T47D (cell line): ENCODE data around the gene SLC2A2.

Experiments used
- DNase-seq, 2 experiments: peaks; one replicate each; pipeline versions ENCODE4 v3.0.0 to v3.0.0-alpha.2; 2011 to 2012; ENCODE audit warnings: low read depth in 1 of 2, low spot score in 1 of 2
- JUND ChIP-seq: IDR thresholded peaks from 2 replicates; pipeline ENCODE4 v1.6.1; 2012; ENCODE audit warnings: low read depth
- in situ Hi-C: cut with HindIII; loops from 2 replicates; pipeline ENCODE4 v1.10.0; 2016; ENCODE audit warnings: low sequenced_read_pairs, low pct_unique_long_range_greater_than_20kb

The SLC2A2 gene

GRCh38 chr3:171021377-171021776 lies 5.1 kb downstream of the SLC2A2 start:
- in situ Hi-C loops: no loop called here
- no peak for TF ChIP-seq JUND
- no peak for DNase-seq

DNA sequence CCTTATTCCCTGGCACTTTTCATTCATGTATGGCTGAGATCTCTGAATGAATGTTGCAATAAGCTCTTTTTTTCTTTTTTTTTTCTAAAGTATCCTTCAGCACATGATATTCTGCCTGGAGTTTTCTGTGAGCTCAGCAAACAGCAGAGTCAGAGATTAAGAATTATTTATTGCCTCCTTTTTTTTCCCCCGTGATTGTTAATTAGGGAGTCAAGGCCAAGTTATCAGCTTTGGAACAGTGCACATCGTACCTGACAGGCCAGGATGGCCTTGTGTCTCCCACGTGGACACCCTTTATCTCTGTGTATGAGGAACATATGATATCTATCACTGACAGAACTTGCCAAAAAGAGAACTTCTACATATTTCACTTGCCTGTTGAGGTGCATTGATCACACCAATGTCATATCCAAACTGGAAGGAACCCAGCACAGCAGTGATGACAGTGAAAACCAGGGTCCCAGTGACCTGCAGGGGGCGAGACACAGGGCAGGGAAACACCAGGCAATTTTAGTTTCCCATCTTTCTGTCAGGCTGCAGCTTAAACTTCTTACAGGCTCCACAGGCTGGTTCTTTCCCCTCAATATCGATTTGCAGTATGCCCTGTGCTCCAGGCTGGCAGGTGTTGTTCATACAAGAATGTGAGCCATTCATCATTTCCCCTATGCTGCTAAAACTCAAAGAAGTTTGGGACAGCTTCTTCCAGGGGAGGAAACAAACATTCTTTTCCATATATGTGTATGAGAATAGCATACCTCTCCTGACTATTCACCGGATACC lies 8.2 kb downstream of the SLC2A2 start:
- no peak for DNase-seq
- in situ Hi-C loops: no loop called here
- no peak for TF ChIP-seq JUND

GRCh38 chr3:171013822-171014748 lies 12.4 kb downstream of the SLC2A2 start:
- in situ Hi-C loops: no loop called here
- no peak for TF ChIP-seq JUND
- no peak for DNase-seq

- in situ Hi-C loops: no loop called here
These were observed 14.6 kb downstream of the SLC2A2 start for GRCh38 chr3:171011873-171012336.

DNA sequence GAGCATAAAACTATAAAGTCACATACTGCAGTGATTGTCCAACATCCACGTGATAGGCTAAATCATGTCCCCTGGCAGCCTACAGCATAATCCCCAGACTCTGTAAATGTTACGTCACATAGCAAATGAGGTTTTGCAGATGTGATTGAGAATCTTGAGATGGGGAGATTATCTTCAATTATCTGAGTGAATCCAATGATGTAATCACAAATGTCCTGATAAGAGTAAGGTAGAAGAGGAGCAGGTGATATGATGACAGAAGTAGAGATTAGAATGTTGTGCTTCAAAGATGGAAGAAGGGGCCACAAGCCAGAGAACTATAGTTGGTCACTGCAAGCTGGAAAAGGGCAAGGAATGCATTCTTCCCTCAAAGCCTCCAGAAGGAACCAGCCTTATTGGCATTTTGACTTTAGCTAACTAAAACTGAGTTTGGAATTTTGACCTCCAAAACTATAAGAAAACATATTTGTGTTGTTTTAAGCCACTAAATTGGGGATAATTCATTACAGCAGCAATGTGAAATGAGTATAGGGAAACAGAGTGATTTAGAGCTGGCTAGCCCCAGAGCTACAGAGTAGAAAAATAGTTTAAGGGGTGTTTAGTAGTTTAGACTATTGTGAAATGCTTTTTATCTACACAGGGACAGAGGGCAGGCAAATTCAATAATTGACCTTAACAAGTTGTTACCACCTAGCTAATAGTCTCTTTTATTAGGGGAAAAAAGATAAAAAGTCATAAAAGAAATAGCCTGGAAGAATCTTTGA lies 15.2 kb downstream of the SLC2A2 start:
- TF ChIP-seq JUND: no peak
- in situ Hi-C loops: no loop called here
- no peak for DNase-seq

More at GRCh38 chr3:171011873-171012336, 14.6 kb downstream of the SLC2A2 start:
- TF ChIP-seq JUND: no peak
- no peak for DNase-seq

- TF ChIP-seq JUND: no peak
- DNase-seq: no peak
- in situ Hi-C loops: no loop called here
These were observed 19.2 kb downstream of the SLC2A2 start for GRCh38 chr3:171007316-171007715.

GRCh38 chr3:171005648-171006047 lies 20.9 kb downstream of the SLC2A2 start:
- TF ChIP-seq JUND: no peak
- in situ Hi-C loops: no loop called here
- no peak for DNase-seq

DNA sequence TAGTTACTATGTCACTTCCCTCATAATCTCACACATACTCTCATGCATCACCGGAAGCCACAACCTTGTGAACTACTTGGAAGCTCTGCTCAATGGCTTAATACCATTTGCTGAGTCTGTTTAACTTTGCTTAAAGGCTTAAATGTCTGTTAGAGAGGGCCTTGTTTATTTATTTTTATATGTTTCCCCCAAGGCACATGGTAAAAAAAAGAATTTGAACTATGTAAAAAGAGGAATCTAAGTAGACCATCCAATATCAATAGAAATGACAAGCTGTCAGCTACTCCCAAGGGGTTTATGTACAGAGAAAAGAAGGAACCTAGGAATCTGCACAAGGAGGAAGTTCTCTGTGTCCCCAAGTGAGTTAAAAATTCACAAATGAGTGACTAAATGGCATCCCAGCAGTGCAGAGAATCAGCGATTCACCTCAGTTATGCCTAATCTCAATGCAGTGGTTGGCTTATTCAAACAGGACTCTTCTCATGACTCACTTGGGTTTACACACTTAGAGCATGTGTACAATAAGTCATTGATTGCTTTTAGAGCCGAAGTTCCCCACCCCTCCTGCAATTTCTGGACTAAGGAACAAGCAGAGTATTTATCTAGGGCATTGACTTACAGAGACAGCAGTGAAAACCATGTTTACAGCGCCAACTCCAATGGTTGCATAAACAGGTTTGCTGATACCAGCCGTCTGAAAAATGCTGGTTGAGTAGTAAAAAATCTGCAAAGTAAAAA lies 24.4 kb downstream of the SLC2A2 start:
- in situ Hi-C loops: no loop called here
- peak; percentile 67; the same call in 1 of the 2 replicates for TF ChIP-seq JUND
- peak in 1 of 2 experiments; percentile 83 for DNase-seq

GRCh38 chr3:171001250-171001893 lies 25.1 kb downstream of the SLC2A2 start:
- in situ Hi-C loops: no loop called here
- DNase-seq: no peak
- no peak for TF ChIP-seq JUND

DNA sequence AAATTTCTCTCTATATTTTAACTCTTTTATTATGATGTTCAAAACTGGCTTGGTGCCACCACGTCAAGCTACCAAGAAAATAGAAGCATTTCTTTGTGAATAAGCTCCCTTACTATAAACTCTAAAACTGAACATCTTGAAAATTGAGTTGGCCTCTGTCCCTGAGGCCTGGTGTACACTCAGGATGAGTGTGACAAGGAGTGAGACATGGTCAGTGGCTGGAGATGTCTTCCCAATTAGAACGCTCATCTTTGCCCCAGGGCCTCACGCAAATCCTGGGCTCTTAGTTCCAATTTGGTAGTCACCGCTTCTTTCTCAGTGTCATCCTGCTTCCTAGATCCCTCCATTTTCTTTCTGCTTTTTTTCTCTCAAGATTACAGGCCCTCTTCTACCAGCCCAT lies 26.2 kb downstream of the SLC2A2 start:
- in situ Hi-C loops: no loop called here
- TF ChIP-seq JUND: no peak

GRCh38 chr3:170999737-171000242 lies 26.7 kb downstream of the SLC2A2 start:
- in situ Hi-C loops: no loop called here
- peak in 1 of 2 experiments; percentile 47 for DNase-seq
- peak; percentile 24; the same call in 1 of the 2 replicates for TF ChIP-seq JUND

More for the DNA sequence above, 26.2 kb downstream of the SLC2A2 start:
- DNase-seq: no peak
